Endothelial cell of coronary artery (primary cell): ENCODE measurements around the gene LIG1. TPM values are rescaled to one million over a fixed set of nuclear protein-coding genes. Genes with fewer than 3 reads are reported as not detected.

Experiments used
- total RNA-seq: library from RNA; depleted of rRNA; stranded (reverse); fragments of >200 nt; gene quantifications from 2 replicates; pipeline ENCODE4 v1.2.3, GENCODE V29; 2014

Gene LIG1
- 22.6 and 51.4 TPM in 2 replicates for total RNA-seq

GRCh38 chr19:48169939-48170803, at the start of gene LIG1, which contains the start of gene ZSWIM9:
Gene LIG1 (minus strand): TSS chr19:48170344. CDS start chr19:48165566, 4,778 bp downstream.
Gene ZSWIM9 (plus strand): TSS chr19:48170680. CDS start chr19:48171803, 1,123 bp downstream.

GRCh38 chr19:48110350-48110966, 59.7 kb downstream of the LIG1 start, which contains the start of gene PLA2G4C:
Gene PLA2G4C (minus strand): TSS chr19:48110817. CDS start chr19:48106529, 4,288 bp downstream.

Other genes starting within 250 kb of the LIG1 start
- gene BSPH1, start 178.2 kb downstream of the LIG1 start, total RNA-seq, result not detected in 2 replicates
- not detected in 2 replicates for gene ELSPBP1, start 175.7 kb downstream of the LIG1 start, total RNA-seq
- gene CABP5, start 126.3 kb downstream of the LIG1 start, total RNA-seq, result not detected in 2 replicates
- gene PLA2G4C, start 59.5 kb downstream of the LIG1 start, total RNA-seq, result 27.0 and 40.9 TPM in 2 replicates
- 2.9 TPM in 2 replicates for gene ZSWIM9, start 336 bp upstream of the LIG1 start, total RNA-seq
- 106 and 112 TPM in 2 replicates for gene CARD8, start 85.6 kb upstream of the LIG1 start, total RNA-seq
- gene ZNF114, start 99.7 kb upstream of the LIG1 start, total RNA-seq, result 0.28 and 1.7 TPM in 2 replicates
- 84.4 and 92.3 TPM in 2 replicates for gene EMP3, start 155.2 kb upstream of the LIG1 start, total RNA-seq
- 2.0 and 2.6 TPM in 2 replicates for gene TMEM143, start 193.6 kb upstream of the LIG1 start, total RNA-seq
- not detected in 2 replicates for gene SYNGR4, start 194.0 kb upstream of the LIG1 start, total RNA-seq
- gene KDELR1, start 221.2 kb upstream of the LIG1 start, total RNA-seq, result 43.4 and 47.6 TPM in 2 replicates
- gene GRIN2D, start 223.3 kb upstream of the LIG1 start, total RNA-seq, result 0.27 and 0.66 TPM in 2 replicates